HCT116 (cell line): ENCODE measurements around the gene PRRT2. TPM values are rescaled to one million over a fixed set of nuclear protein-coding genes. Genes with fewer than 3 reads are reported as not detected.
A peak's percentile ranks its signal among the peaks of the same experiment; 100 is the strongest.

Experiments used
- ATAC-seq: fragments of 200-7000 bp; cut with Tn5 transposase; 2 replicates; pipeline ENCODE4 v1.9.1; 2020; ENCODE audit warnings: mild to moderate bottlenecking, moderate library complexity
- BruUV-seq: library from RNA; stranded (reverse); fragments of 400-500 nt; replicated peaks from 2 replicates; lab custom pipeline; 2021; lab: Mats Ljungman, UMichigan
- CTCF ChIA-PET: fragments of 300-600 bp; sonication (Branson Sonifier 250); formaldehyde crosslinking; loops from one replicate; lab custom pipeline; 2021; ENCODE audit warnings: antibody characterized with exemption; lab: Charles Lee
- POLR2A ChIA-PET: fragments of 300-600, 350-600 bp; sonication (Branson Sonifier 250); formaldehyde crosslinking; loops from one replicate; lab custom pipeline; 2021; ENCODE audit warnings: antibody characterized with exemption; lab: Charles Lee
- RAD21 ChIA-PET, 2 experiments: fragments of 300-600 bp; sonication (Branson Sonifier 250); formaldehyde crosslinking; loops; one replicate each; lab custom pipeline; 2023; ENCODE audit warnings: low total read pairs in 2 of 2; ENCODE audit not compliant: uncharacterized antibody in 2 of 2, unreplicated experiment in 2 of 2, low non-redundant PET in 1 of 2; lab: Charles Lee
- DNase-seq: peaks from one replicate; pipeline ENCODE4 v3.0.0-alpha.2; 2010; ENCODE audit warnings: low read depth, low spot score
- H2AFZ ChIP-seq: fragments of 200-600 bp; shearing (Covaris generic), sonication (generic); 2 replicates; pipeline ENCODE4 v1.6.1; 2017; ENCODE audit warnings: low read depth, mixed run types, mixed read lengths, antibody characterized with exemption, low read length; ENCODE audit not compliant: poor library complexity, severe bottlenecking
- H3K27ac ChIP-seq: 2 replicates; pipeline ENCODE4 v1.5.1; 2012; ENCODE audit warnings: low read depth, low read length
- H3K27me3 ChIP-seq: fragments of 200-600 bp; sonication (generic); 2 replicates; pipeline ENCODE4 v1.6.1; 2016; ENCODE audit warnings: mixed run types, low read length, mixed read lengths; ENCODE audit not compliant: insufficient read depth
- H3K36me3 ChIP-seq, 2 experiments: fragments of 200-500 bp in 1 of 2; fragments of 200-600 bp in 1 of 2; sonication (Bioruptor generic) in 1 of 2; sonication (generic) in 1 of 2; 2 replicates each; pipeline versions ENCODE4 v1.5.1 to v1.6.1; 2014 to 2016; ENCODE audit warnings: low read length in 2 of 2, inconsistent platforms in 1 of 2, mixed read lengths in 1 of 2, mixed run types in 1 of 2; ENCODE audit not compliant: insufficient read depth in 2 of 2, control insufficient read depth in 1 of 2
- H3K4me1 ChIP-seq, 2 experiments: fragments of 200-600 bp in 1 of 2; sonication (generic) in 1 of 2; 2 replicates each; pipeline versions ENCODE4 v1.5.1 to v1.6.1; 2012 to 2017; ENCODE audit warnings: low read length in 2 of 2, inconsistent platforms in 1 of 2, mild to moderate bottlenecking in 1 of 2, mixed read lengths in 1 of 2, mixed run types in 1 of 2, moderate library complexity in 1 of 2; ENCODE audit not compliant: insufficient read depth in 2 of 2, control insufficient read depth in 1 of 2
- H3K4me2 ChIP-seq: fragments of 200-600 bp; sonication (generic); 2 replicates; pipeline ENCODE4 v1.6.1; 2017; ENCODE audit warnings: mixed run types, low read length, mixed read lengths
- H3K4me3 ChIP-seq, 2 experiments: fragments of 200-600 bp in 1 of 2; sonication (generic) in 1 of 2; replicated peaks in 1 of 2; 2 replicates each; pipeline ENCODE4 v1.5.1; 2011 to 2016; ENCODE audit warnings: low read length in 2 of 2, control low read depth in 1 of 2, low read depth in 1 of 2, mild to moderate bottlenecking in 1 of 2, mixed read lengths in 1 of 2, mixed run types in 1 of 2
- H3K79me2 ChIP-seq: fragments of 200-600 bp; sonication (generic); 2 replicates; pipeline ENCODE4 v1.6.1; 2017; ENCODE audit warnings: mild to moderate bottlenecking, mixed run types, low read length, moderate library complexity, mixed read lengths; ENCODE audit not compliant: insufficient read depth
- H3K9ac ChIP-seq: fragments of 200-600 bp; sonication (generic); 2 replicates; pipeline ENCODE4 v1.6.1; 2016; ENCODE audit warnings: low read length, mixed read lengths
- H3K9me2 ChIP-seq: fragments of 200-600 bp; sonication (generic), shearing (Covaris generic); 2 replicates; pipeline ENCODE4 v1.6.1; 2017; ENCODE audit warnings: mixed run types, mild to moderate bottlenecking, moderate library complexity; ENCODE audit not compliant: insufficient read depth
- H3K9me3 ChIP-seq, 2 experiments: fragments of 200-500 bp in 1 of 2; fragments of 200-600 bp in 1 of 2; sonication (Bioruptor generic) in 1 of 2; sonication (generic) in 1 of 2; 2 replicates each; pipeline ENCODE4 v1.6.1; 2014 to 2017; ENCODE audit warnings: low read length in 2 of 2, mixed read lengths in 2 of 2, inconsistent platforms in 1 of 2, low read depth in 1 of 2, mild to moderate bottlenecking in 1 of 2, mixed run types in 1 of 2, moderate library complexity in 1 of 2; ENCODE audit not compliant: control insufficient read depth in 1 of 2, insufficient read depth in 1 of 2
- H4K20me1 ChIP-seq: fragments of 200-600 bp; sonication (generic), shearing (Covaris generic); 2 replicates; pipeline ENCODE4 v1.6.1; 2017; ENCODE audit warnings: mixed run types, mild to moderate bottlenecking, moderate library complexity; ENCODE audit not compliant: insufficient read depth
- CBX3 ChIP-seq: IDR thresholded peaks from 2 replicates; pipeline ENCODE4 v1.6.1; 2012; ENCODE audit warnings: low read depth
- CTCF ChIP-seq, 3 experiments: fragments of 200-600 bp in 1 of 3; sonication (generic) in 1 of 3; IDR thresholded peaks in 2 of 3; conservative IDR thresholded peaks in 1 of 3; 2 replicates each; pipeline ENCODE4 v1.5.1; 2012 to 2017; ENCODE audit warnings: low read depth in 2 of 3, low read length in 2 of 3, antibody characterized with exemption in 1 of 3, borderline replicate concordance in 1 of 3, control low read depth in 1 of 3, mild to moderate bottlenecking in 1 of 3, mixed read lengths in 1 of 3, mixed run types in 1 of 3, moderate library complexity in 1 of 3; ENCODE audit not compliant: insufficient read depth in 1 of 3
- FOSL1 ChIP-seq: IDR thresholded peaks from 2 replicates; pipeline ENCODE4 v1.6.1; 2012; ENCODE audit warnings: low read depth
- RAD21 ChIP-seq: IDR thresholded peaks from 2 replicates; pipeline ENCODE4 v1.6.1; 2012; ENCODE audit warnings: low read depth, mild to moderate bottlenecking
- ZBTB33 ChIP-seq: IDR thresholded peaks from 2 replicates; pipeline ENCODE4 v1.6.1; 2011; ENCODE audit warnings: mild to moderate bottlenecking, low read length, moderate library complexity; ENCODE audit not compliant: insufficient replicate concordance; ENCODE audit errors: extremely low read depth
- intact Hi-C: fragments of 100-400 bp; cut with micrococcal nuclease; formaldehyde crosslinking; loops from 2 replicates; pipeline ENCODE4 v1.10.0; 2022
- total RNA-seq: library from RNA; stranded (reverse); gene quantifications from one replicate; pipeline ENCODE4 v1.2.1, GENCODE V29; 2021; ENCODE audit not compliant: unreplicated experiment

Gene PRRT2
- total RNA-seq, 1 experiment from 2014 or later: 4.0 TPM

- no peak for TF ChIP-seq ZBTB33
- TF ChIP-seq, all 23 proteins: peak for 0
These were observed 33.7 kb downstream of the PRRT2 start (continued) for GRCh38 chr16:29845656-29846055.

GRCh38 chr16:29848420-29849297 is 36.7 kb downstream of the PRRT2 start:
- RAD21 ChIA-PET: interaction anchor here (0.8 to 1.6 kb wide), 7 partner anchors 29 to 183 kb away, joined by 3 to 8 read pairs (median 4); partner anchors contain the start of genes PAGR1 (in 2 of the 2) and MVP (in 1 of the 2)
- TF ChIP-seq RAD21 (peak; percentile 93), CTCF (IDR thresholded peaks at IDR 0.05 in 2 of 3, conservative IDR thresholded peaks at IDR 0.05 in 1 of 3; ENCODE audit: borderline replicate concordance in 1 of 3, insufficient read depth in 1 of 3, low read depth in 2 of 3, low read length in 2 of 3) (peak; percentile 84 to 97 (median 95)), CBX3 (no peak; the same call in 1 of the 2 replicates), FOSL1 (no peak)
- H4K20me1 ChIP-seq: no peaks in the 10 kb centered on the region
- no TSS peak for BruUV-seq
- POLR2A ChIA-PET: interaction anchor here (1.3 to 1.9 kb wide), 3 partner anchors 10 to 28 kb away, joined by 5 to 14 read pairs (median 6); partner anchors contain the start of gene MVP
- ATAC-seq (peak; percentile 93), DNase-seq (peak; percentile 44)
- H3K27ac ChIP-seq: no peak overlapping the region
- peaks cover 0 to 2% of the 10 kb centered on the region in 2 experiments; a peak in 2 of 4 replicates for H3K36me3 ChIP-seq
- no peak overlapping the region for H3K4me3 ChIP-seq
- CTCF ChIA-PET: interaction anchor here (0.6 to 3.7 kb wide), 33 partner anchors 8 to 184 kb away, joined by 3 to 36 read pairs (median 5); partner anchors contain the start of genes CDIPT, MAZ, MVP and PAGR1
- peaks cover 0 to 5% of the 10 kb centered on the region in 2 experiments; a peak in 3 of 4 replicates for H3K4me1 ChIP-seq
- H3K9me3 ChIP-seq: no peaks in the 10 kb centered on the region
- H3K9ac ChIP-seq: no peak overlapping the region
- H3K4me2 ChIP-seq: no peak overlapping the region
- no peaks in the 10 kb centered on the region for H3K27me3 ChIP-seq
- no peaks in the 10 kb centered on the region for H3K9me2 ChIP-seq
- H2AFZ ChIP-seq: no peak overlapping the region
- intact Hi-C loops: loop anchor here (1.0 kb wide), 1 partner anchor 148 kb away; no protein-coding TSS in a partner anchor
- no peaks in the 10 kb centered on the region for H3K79me2 ChIP-seq
